GM12891 (cell line): ENCODE data around the gene ACVRL1.

Source experiments
- POLR2A ChIP-seq: IDR thresholded peaks from 2 replicates; pipeline ENCODE4 v1.6.1; 2011; ENCODE audit warnings: low read depth, low read length, control low read depth
- POLR2AphosphoS5 ChIP-seq: IDR thresholded peaks from 2 replicates; pipeline ENCODE4 v1.6.1; 2011; ENCODE audit warnings: low read depth, low read length, control low read depth
- TAF1 ChIP-seq: IDR thresholded peaks from 2 replicates; pipeline ENCODE4 v1.6.1; 2011; ENCODE audit warnings: low read depth, low read length, control low read depth

- TF ChIP-seq POLR2A (no peak), TAF1 (no peak), POLR2AphosphoS5 (no peak)
Measured at GRCh38 chr12:51895378-51896135, 11.7 kb upstream of the ACVRL1 start.
